Ovary (tissue), 3 donors: ENCODE measurements around the gene TSKU.
A peak's percentile ranks its signal among the peaks of the same experiment; 100 is the strongest.

ENCODE experiments used
- CTCF ChIP-seq, 3 donors: fragments of 450-650 bp in 2 of 3; fragments of 200-600 bp in 1 of 3; IDR thresholded peaks; one replicate each; pipeline versions ENCODE4 v1.5.1 to v1.8.0; 2016 to 2022; ENCODE audit warnings: antibody characterized with exemption in 3 of 3, mild to moderate bottlenecking in 1 of 3
- EP300 ChIP-seq: sonication (generic); formaldehyde crosslinking; IDR thresholded peaks from one replicate; pipeline ENCODE4 v1.6.1; 2017; ENCODE audit warnings: antibody characterized with exemption
- POLR2A ChIP-seq: fragments of 450-650 bp; IDR thresholded peaks from one replicate; pipeline ENCODE4 v1.6.1; 2017; ENCODE audit warnings: antibody characterized with exemption, mild to moderate bottlenecking, moderate library complexity
- donor health status: DM: no; HTN: no; CAD: no.

GRCh38 chr11:76772100-76772782 is 10.9 kb upstream of the TSKU start:
- TF ChIP-seq CTCF (IDR thresholded peaks at IDR 0.05) (peak in 1 of 3 donors; percentile 13), POLR2A (no peak), EP300 (no peak)
